Pericardium fibroblast (primary cell): ENCODE results near the gene PCDHB14. TPM values are rescaled to one million over a fixed set of nuclear protein-coding genes. Genes with fewer than 3 reads are reported as not detected.

Source experiments
- total RNA-seq: library from RNA; depleted of rRNA; stranded (reverse); fragments of >200 nt; gene quantifications from 2 replicates; pipeline ENCODE4 v1.2.3, GENCODE V29; 2015

The PCDHB14 gene
- 0.70 TPM in 1 of 2 replicates, not detected in the other for total RNA-seq

GRCh38 chr5:141223112-141223783 lies at the start of gene PCDHB14:
Gene PCDHB14 (plus strand): TSS chr5:141223343. CDS start chr5:141223506, 163 bp downstream.

GRCh38 chr5:141177577-141178191 lies 45.5 kb upstream of the PCDHB14 start, which contains the start of gene PCDHB8:
Gene PCDHB8 (plus strand): TSS chr5:141177790. CDS start chr5:141178035, 245 bp downstream.

GRCh38 chr5:141182248-141182647 lies 40.9 kb upstream of the PCDHB14 start, which contains the start of gene PCDHB16:
Gene PCDHB16 (plus strand): TSS chr5:141182387. CDS start chr5:141182560, 173 bp downstream.

GRCh38 chr5:141186897-141187512 lies 36.1 kb upstream of the PCDHB14 start, which contains the start of gene PCDHB9:
Gene PCDHB9 (plus strand): TSS chr5:141187161. CDS start chr5:141187319, 158 bp downstream.

GRCh38 chr5:141192110-141192725 lies 30.9 kb upstream of the PCDHB14 start, which contains the start of gene PCDHB10:
Gene PCDHB10 (plus strand): TSS chr5:141192353. CDS start chr5:141192553, 200 bp downstream.

GRCh38 chr5:141199359-141200235 lies 23.5 kb upstream of the PCDHB14 start, which contains the start of gene PCDHB11:
Gene PCDHB11 (plus strand): TSS chr5:141199627. CDS start chr5:141199775, 148 bp downstream.

GRCh38 chr5:141208478-141208877 lies 14.7 kb upstream of the PCDHB14 start, which contains the start of gene PCDHB12:
Gene PCDHB12 (plus strand): TSS chr5:141208719. CDS start chr5:141208908, 189 bp downstream.

GRCh38 chr5:141213656-141214339 lies 9.3 kb upstream of the PCDHB14 start, which contains the start of gene PCDHB13:
Gene PCDHB13 (plus strand): TSS chr5:141213919. CDS start chr5:141214124, 205 bp downstream.

GRCh38 chr5:141245250-141245717 lies 22.1 kb downstream of the PCDHB14 start, which contains the start of gene PCDHB15:
Gene PCDHB15 (plus strand): TSS chr5:141245395. CDS start chr5:141245579, 184 bp downstream.

Other genes with a start within 250 kb of the PCDHB14 start
- gene PCDHB1, start 172.0 kb upstream of the PCDHB14 start, total RNA-seq, result not detected in 2 replicates
- gene PCDHB2, start 128.7 kb upstream of the PCDHB14 start, total RNA-seq, result 0.09 and 0.93 TPM in 2 replicates
- gene PCDHB3, start 122.9 kb upstream of the PCDHB14 start, total RNA-seq, result 0.23 TPM in 1 of 2 replicates, not detected in the other
- gene PCDHB4, start 101.5 kb upstream of the PCDHB14 start, total RNA-seq, result 0.35 and 0.94 TPM in 2 replicates
- gene PCDHB5, start 88.1 kb upstream of the PCDHB14 start, total RNA-seq, result 0.34 and 2.2 TPM in 2 replicates
- gene PCDHB6, start 73.3 kb upstream of the PCDHB14 start, total RNA-seq, result 0.12 TPM in 1 of 2 replicates, not detected in the other
- gene PCDHB7, start 50.7 kb upstream of the PCDHB14 start, total RNA-seq, result 0.23 and 0.34 TPM in 2 replicates
- gene PCDHB8, start 45.6 kb upstream of the PCDHB14 start, total RNA-seq, result not detected in 2 replicates
- under 0.01 and 1.1 TPM in 2 replicates for gene PCDHB16, start 41.0 kb upstream of the PCDHB14 start, total RNA-seq
- gene PCDHB9, start 36.2 kb upstream of the PCDHB14 start, total RNA-seq, result 0.23 and 0.43 TPM in 2 replicates
- gene PCDHB10, start 31.0 kb upstream of the PCDHB14 start, total RNA-seq, result 0.12 and 0.17 TPM in 2 replicates
- gene PCDHB11, start 23.7 kb upstream of the PCDHB14 start, total RNA-seq, result 0.12 TPM in 1 of 2 replicates, not detected in the other
- under 0.01 and 0.26 TPM in 2 replicates for gene PCDHB12, start 14.6 kb upstream of the PCDHB14 start, total RNA-seq
- gene PCDHB13, start 9.4 kb upstream of the PCDHB14 start, total RNA-seq, result 0.35 and 0.43 TPM in 2 replicates
- under 0.01 and 0.12 TPM in 2 replicates for gene PCDHB15, start 22.1 kb downstream of the PCDHB14 start, total RNA-seq
- not detected in 2 replicates for gene SLC25A2, start 80.7 kb downstream of the PCDHB14 start, total RNA-seq
- 34.3 and 45.5 TPM in 2 replicates for gene TAF7, start 97.4 kb downstream of the PCDHB14 start, total RNA-seq
- 0.35 and 0.85 TPM in 2 replicates for gene PCDHGA1, start 107.2 kb downstream of the PCDHB14 start, total RNA-seq
- gene PCDHGA2, start 115.4 kb downstream of the PCDHB14 start, total RNA-seq, result 2.2 and 3.5 TPM in 2 replicates
- gene PCDHGA3, start 120.5 kb downstream of the PCDHB14 start, total RNA-seq, result 1.8 and 4.4 TPM in 2 replicates
- 0.82 and 0.94 TPM in 2 replicates for gene PCDHGB1, start 126.8 kb downstream of the PCDHB14 start, total RNA-seq
- 2.8 and 3.9 TPM in 2 replicates for gene PCDHGA4, start 131.7 kb downstream of the PCDHB14 start, total RNA-seq
- 0.77 and 3.3 TPM in 2 replicates for gene PCDHGB2, start 136.7 kb downstream of the PCDHB14 start, total RNA-seq
- 0.68 and 2.1 TPM in 2 replicates for gene PCDHGA5, start 140.8 kb downstream of the PCDHB14 start, total RNA-seq
- 0.58 and 1.8 TPM in 2 replicates for gene PCDHGB3, start 146.9 kb downstream of the PCDHB14 start, total RNA-seq
- gene PCDHGA6, start 150.5 kb downstream of the PCDHB14 start, total RNA-seq, result 3.7 and 4.3 TPM in 2 replicates
- 4.4 and 5.1 TPM in 2 replicates for gene PCDHGA7, start 159.4 kb downstream of the PCDHB14 start, total RNA-seq
- gene PCDHGB4, start 164.4 kb downstream of the PCDHB14 start, total RNA-seq, result 11.6 and 12.8 TPM in 2 replicates
- 0.70 and 1.4 TPM in 2 replicates for gene PCDHGA8, start 169.3 kb downstream of the PCDHB14 start, total RNA-seq
- gene PCDHGB5, start 174.6 kb downstream of the PCDHB14 start, total RNA-seq, result 19.2 and 23.3 TPM in 2 replicates
- gene PCDHGA9, start 179.4 kb downstream of the PCDHB14 start, total RNA-seq, result 1.4 and 2.5 TPM in 2 replicates
- gene PCDHGB6, start 184.7 kb downstream of the PCDHB14 start, total RNA-seq, result 0.93 and 1.4 TPM in 2 replicates
- gene PCDHGA10, start 189.6 kb downstream of the PCDHB14 start, total RNA-seq, result 6.9 and 8.6 TPM in 2 replicates
- gene PCDHGB7, start 194.3 kb downstream of the PCDHB14 start, total RNA-seq, result 8.3 and 12.5 TPM in 2 replicates
- gene PCDHGA11, start 197.7 kb downstream of the PCDHB14 start, total RNA-seq, result 11.7 and 12.9 TPM in 2 replicates
- gene PCDHGA12, start 207.2 kb downstream of the PCDHB14 start, total RNA-seq, result 18.8 and 27.2 TPM in 2 replicates